KBM-7 (cell line): ENCODE data around the gene CERS4.

Experiments used
- DNase-seq: peaks from one replicate; pipeline ENCODE4 v3.0.0-alpha.2; 2015
- in situ Hi-C: fragments of 300-500 bp; cut with MboI; formaldehyde crosslinking; loops from 2 replicates; pipeline ENCODE4 v1.14.3; 2020; ENCODE audit warnings: low sequenced_read_pairs, low pct_unique_long_range_greater_than_20kb, mixed read lengths

Gene CERS4

DNA sequence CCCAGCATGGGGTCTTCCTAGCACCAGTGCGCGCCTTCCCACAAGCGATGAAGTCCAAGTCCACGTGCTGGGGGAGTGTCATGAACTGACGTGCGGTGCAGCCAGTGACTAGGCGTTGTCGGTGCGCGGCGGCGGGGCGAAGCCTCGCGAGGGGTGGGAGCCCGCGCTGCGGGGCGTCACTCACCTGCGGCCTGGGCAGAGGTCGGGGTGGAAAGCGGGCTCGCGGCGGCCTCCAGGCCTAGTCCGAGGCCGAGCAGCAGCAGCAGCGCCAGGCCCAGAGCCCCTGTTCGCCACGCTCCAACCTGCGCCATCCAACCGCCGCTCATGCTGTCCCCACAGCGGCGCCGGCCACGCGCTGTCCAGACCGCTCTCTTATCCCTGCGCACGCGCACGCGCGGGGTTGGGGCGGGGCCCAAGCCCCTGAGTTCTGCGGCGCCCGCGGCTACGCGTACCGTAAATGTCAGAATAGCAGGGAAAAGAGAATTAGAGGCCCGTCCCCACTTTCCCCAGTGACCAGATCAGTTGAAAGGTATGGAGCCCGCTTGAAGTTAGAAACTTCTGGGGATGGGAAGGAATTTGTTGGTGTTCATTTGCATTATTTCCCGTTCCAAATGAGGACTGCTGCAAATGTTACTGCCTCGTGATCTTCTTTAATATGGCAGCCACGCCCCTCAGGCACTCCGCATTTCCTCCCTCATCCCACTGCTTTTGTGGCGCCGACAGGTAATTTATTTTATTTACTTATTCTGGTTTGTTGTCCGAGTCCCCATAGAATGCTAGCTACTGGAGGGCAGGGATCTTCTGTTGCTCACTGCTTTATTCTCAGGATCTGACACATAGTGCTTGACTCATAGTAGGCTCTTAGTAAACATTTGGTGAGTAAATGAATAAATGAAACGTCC, 99.0 kb downstream of the CERS4 start, which contains the start of gene CD320:
Gene CD320, minus strand, starts transcription at position 394 of the 902 bp plus-strand sequence. Its CDS starts 68 bp downstream, at position 326.
- DNase-seq, result no peak
- in situ Hi-C loops, result no loop called here

GRCh38 chr19:8308891-8309291, 99.7 kb downstream of the CERS4 start:
- in situ Hi-C loops, result no loop called here
- DNase-seq, result no peak

GRCh38 chr19:8310342-8311055, 101.3 kb downstream of the CERS4 start:
- in situ Hi-C loops, result no loop called here
- DNase-seq, result no peak

DNA sequence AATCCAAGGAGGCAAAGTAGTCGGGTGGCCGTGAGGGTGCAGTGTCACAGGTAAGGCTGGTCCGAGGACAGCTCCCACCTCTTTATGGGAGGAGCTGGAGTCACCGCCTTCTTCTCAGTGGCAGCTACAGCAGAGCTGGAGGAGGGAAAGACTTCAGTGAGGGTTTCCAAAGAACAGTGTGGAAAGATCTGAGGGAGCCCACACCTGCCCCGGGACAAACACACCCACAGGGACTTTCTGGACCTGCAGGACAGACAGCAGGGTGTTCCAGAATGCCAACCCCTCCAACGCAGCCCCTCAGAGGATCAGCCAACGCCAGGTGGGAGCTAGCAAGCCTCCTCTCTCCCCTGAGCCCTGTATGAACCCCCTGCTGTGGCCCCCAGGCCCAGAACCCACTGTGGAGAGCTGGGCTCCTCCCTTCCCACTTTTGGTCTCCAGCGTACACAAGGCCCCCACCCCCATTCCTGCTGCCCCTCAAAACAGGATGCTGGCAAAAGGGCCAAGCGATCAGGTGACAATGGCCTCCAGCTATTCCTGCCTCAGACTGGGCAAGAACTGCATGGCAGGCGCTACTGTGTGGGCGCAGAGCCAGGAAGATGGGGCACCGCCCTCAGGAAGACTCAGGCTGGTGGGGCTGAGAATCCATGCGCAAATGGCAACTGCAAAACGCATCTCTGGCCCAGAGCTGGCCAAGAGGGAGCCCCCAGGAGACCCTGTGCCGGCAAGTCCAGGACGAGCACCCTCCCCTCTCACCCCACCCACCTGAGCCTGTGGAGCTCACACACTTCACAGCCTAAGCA, 102.5 kb downstream of the CERS4 start:
- DNase-seq, result no peak
- in situ Hi-C loops, result no loop called here
